MM.1S (cell line): Measurements from ENCODE around the gene RGS17.
"Not testable (repeated sequence)": the region's sequence is repeated elsewhere in the genome, so short reads cannot be mapped to it uniquely, and the experiment has no call there.

Experiments
- CTCF ChIP-seq: fragments of 300-600 bp; sonication (generic); IDR thresholded peaks from 2 replicates; pipeline ENCODE4 v1.5.1; 2016; ENCODE audit warnings: antibody characterized with exemption, low read length, mixed read lengths
- EZH2 ChIP-seq: fragments of 300-600 bp; sonication (generic); optimal IDR thresholded peaks from 2 replicates; pipeline ENCODE3; 2017; ENCODE audit warnings: low read depth, mild to moderate bottlenecking, antibody characterized with exemption, low read length, mixed read lengths
- EZH2phosphoT487 ChIP-seq: fragments of 300-600 bp; sonication (generic); IDR thresholded peaks from 2 replicates; pipeline ENCODE4 v1.6.1; 2018; ENCODE audit warnings: antibody characterized with exemption, low read length

- not testable (repeated sequence) for TF ChIP-seq CTCF, EZH2, EZH2phosphoT487
Observed at GRCh38 chr6:153111082-153111481, 20.0 kb downstream of the RGS17 start.
